ENCODE results near the gene MMP15. TPM values are rescaled to one million over a fixed set of nuclear protein-coding genes. Genes with fewer than 3 reads are reported as not detected.

The MMP15 gene
- total RNA-seq, 4 donors from 2014 or later, result 2.9 to 6.5 (median 4.5) TPM

DNA sequence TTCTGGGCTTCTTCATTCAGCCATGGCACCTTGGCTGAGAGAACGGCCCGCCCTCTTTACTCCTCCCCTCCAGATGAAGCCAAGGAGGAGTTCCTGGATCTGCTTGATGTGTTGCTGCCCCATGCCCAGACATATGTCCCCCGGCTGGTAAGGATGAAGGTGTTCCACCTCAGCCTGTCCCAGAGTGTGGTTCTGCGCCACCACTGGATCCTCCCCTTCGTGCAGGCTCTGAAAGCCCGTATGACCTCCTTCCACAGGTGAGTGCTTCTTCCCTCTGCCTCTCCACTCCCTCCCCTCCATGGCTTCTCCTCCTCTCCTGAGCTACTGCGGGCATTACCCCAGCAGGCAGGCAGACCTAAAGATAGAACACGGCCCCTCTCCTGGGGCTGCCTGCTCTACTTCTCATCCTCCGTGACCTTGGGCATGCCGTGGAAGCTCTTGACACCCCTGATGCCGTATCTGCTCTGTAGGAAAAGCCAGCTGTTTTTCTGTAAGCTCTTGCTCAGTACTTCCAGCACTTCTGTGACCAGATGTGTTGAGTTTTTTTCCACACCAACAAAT is 15.6 kb upstream of the MMP15 start:
- intact Hi-C loops (cut with DNase I), result no loop called here
- peaks cover 0 to 3% (median 2%) of the 10 kb centered on the region in 3 donors for H3K4me1 ChIP-seq
- no peak for DNase-seq
- H3K9me3 ChIP-seq, result no peaks in the 10 kb centered on the region
- TF ChIP-seq POLR2A (IDR thresholded peaks at IDR 0.05), result no peak
- TF ChIP-seq, protein P1, sequence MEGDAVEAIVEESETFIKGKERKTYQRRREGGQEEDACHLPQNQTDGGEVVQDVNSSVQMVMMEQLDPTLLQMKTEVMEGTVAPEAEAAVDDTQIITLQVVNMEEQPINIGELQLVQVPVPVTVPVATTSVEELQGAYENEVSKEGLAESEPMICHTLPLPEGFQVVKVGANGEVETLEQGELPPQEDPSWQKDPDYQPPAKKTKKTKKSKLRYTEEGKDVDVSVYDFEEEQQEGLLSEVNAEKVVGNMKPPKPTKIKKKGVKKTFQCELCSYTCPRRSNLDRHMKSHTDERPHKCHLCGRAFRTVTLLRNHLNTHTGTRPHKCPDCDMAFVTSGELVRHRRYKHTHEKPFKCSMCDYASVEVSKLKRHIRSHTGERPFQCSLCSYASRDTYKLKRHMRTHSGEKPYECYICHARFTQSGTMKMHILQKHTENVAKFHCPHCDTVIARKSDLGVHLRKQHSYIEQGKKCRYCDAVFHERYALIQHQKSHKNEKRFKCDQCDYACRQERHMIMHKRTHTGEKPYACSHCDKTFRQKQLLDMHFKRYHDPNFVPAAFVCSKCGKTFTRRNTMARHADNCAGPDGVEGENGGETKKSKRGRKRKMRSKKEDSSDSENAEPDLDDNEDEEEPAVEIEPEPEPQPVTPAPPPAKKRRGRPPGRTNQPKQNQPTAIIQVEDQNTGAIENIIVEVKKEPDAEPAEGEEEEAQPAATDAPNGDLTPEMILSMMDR (IDR thresholded peaks at IDR 0.05), result no peak
- no peaks in the 10 kb centered on the region for H3K27me3 ChIP-seq
- H3K4me3 ChIP-seq, result no peak overlapping the region
- WGBS, 2 donors, result 91 to 94% methylated on average over 11 of the region's 11 CpGs
- no peak overlapping the region for H3K27ac ChIP-seq
- peaks cover 7 to 64% (median 9%) of the 10 kb centered on the region in 3 donors for H3K36me3 ChIP-seq

DNA sequence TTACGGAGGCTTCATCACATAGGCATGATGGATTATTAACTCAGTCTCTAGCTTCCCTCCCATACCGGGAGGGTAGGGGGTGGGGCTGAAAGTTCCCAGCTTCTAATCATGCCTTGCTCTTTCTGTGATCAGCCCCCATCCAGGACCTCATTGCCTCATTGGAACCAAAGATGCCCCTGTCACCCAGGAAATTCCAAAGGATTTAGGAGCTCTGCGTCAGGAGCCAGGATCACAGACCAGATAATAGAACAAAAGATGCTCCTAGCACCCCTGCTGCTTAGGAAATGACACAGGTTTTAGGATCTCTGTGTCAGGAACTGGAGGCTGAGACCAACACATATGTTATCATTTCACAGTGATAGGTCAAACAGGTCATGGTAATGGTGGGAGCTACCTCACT is 14.7 kb upstream of the MMP15 start:
- Histone ChIP-seq H3K9me3 (no peaks in the 10 kb centered on the region), H3K27ac (no peak overlapping the region), H3K36me3 (peaks cover 7 to 67% (median 9%) of the 10 kb centered on the region in 3 donors), H3K4me3 (no peak overlapping the region), H3K4me1 (no peaks in the 10 kb centered on the region), H3K27me3 (no peaks in the 10 kb centered on the region)
- no peak for DNase-seq
- no peak for TF ChIP-seq POLR2A (IDR thresholded peaks at IDR 0.05)
- TF ChIP-seq, protein P1 (IDR thresholded peaks at IDR 0.05), result no peak
- intact Hi-C loops (cut with DNase I), result no loop called here
- WGBS, 2 donors, result 83 to 90% methylated on average over 2 of the region's 3 CpGs

DNA sequence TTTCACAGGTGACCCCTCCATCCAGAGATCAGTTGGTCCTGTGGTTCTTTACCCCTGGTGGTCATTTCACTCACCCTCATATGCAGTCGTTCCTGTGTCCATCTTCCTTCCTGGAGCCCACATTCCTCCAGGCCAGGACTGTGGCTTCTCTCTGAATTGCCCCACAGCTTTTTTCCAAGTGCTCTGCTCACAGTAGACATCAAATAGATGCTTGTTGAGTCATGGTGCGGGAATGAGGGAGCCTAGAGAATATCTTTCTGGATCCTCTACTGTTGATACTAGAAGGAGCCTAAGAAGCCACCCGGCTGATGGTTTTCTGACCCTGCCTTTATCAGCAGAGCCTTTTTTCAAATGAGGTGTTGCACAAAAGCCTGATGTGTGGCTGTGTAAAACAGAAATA is 13.9 kb upstream of the MMP15 start:
- TF ChIP-seq, protein P1 (IDR thresholded peaks at IDR 0.05), result no peak
- no peak for TF ChIP-seq POLR2A (IDR thresholded peaks at IDR 0.05)
- Histone ChIP-seq H3K27me3 (no peaks in the 10 kb centered on the region), H3K36me3 (peaks cover 7 to 60% (median 9%) of the 10 kb centered on the region in 3 donors), H3K4me3 (no peak overlapping the region), H3K27ac (no peak overlapping the region), H3K9me3 (no peaks in the 10 kb centered on the region), H3K4me1 (no peaks in the 10 kb centered on the region)
- WGBS, 2 donors, result 74 to 87% methylated on average over 3 of the region's 3 CpGs
- DNase-seq, result no peak
- intact Hi-C loops (cut with DNase I), result no loop called here

DNA sequence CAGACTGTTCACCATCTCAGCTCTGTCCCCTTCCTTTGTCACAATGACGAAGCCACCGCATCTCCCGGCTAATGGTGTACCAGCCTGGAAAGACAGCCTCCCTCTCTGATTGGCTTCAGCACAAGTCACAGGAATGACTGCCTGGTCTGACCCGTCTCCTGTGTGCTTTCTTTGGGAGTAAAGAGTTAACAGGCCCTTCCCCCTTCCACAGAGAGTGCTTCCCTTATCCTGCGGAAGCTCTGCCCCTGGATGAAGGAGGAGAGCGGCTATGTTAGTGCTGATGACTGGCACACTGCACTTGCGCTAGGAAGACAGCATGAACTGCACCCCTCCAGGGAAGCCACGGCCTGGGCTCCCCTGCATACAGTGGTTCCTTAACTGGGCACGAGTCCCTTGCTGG is 13.1 kb upstream of the MMP15 start:
- Histone ChIP-seq H3K36me3 (peaks cover 7 to 61% (median 9%) of the 10 kb centered on the region in 3 donors), H3K27ac (no peak overlapping the region), H3K27me3 (no peaks in the 10 kb centered on the region), H3K9me3 (no peaks in the 10 kb centered on the region), H3K4me3 (no peak overlapping the region), H3K4me1 (no peaks in the 10 kb centered on the region)
- intact Hi-C loops (cut with DNase I), result no loop called here
- TF ChIP-seq, protein P1 (IDR thresholded peaks at IDR 0.05), result no peak
- no peak for TF ChIP-seq POLR2A (IDR thresholded peaks at IDR 0.05)
- 88 to 90% methylated on average over 5 to 7 of the region's 9 CpGs for WGBS, 2 donors
- DNase-seq, result no peak

DNA sequence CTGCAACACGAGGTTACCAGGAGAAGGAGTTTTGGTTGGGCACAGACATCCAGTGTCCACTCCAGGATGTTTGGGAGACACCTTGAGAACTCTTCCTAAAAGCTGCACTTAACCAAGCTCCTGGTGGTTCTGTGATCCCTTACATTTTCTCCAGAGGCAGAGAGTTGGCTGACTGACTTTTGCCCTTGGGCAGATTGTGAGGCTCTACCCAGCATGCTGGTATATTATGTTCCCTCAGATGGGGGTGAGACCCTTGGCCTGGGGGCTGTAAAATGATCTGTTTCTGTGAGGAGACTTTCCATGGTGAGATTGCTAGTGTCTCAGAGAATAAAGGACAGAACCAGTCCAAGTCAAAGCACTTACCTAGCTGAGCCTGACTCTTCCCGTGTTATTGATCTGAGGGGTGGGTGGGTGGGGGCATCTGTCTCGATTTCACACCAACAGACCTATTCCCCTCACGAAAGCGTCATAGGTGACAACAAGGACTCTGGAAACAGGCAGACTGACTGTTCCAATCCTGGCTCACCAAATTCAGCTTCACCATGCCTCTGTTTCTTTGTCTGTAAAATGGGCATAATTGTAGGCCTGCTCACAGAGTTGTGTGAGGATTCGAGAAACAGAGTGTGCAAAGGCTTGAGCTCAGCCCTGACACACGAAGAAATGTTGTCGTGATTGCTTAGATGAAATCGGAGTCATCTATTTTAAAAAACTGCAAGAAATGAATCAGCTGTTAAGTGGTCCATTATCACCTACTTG is 12.2 kb upstream of the MMP15 start:
- H3K4me3 ChIP-seq, result no peak overlapping the region
- TF ChIP-seq POLR2A (IDR thresholded peaks at IDR 0.05), result no peak
- TF ChIP-seq, protein P1 (IDR thresholded peaks at IDR 0.05), result no peak
- intact Hi-C loops (cut with DNase I), result no loop called here
- no peak overlapping the region for H3K27ac ChIP-seq
- WGBS, 2 donors, result 85 to 86% methylated on average over 9 of the region's 9 CpGs
- peaks cover 8 to 66% (median 10%) of the 10 kb centered on the region in 3 donors for H3K36me3 ChIP-seq
- no peaks in the 10 kb centered on the region for H3K9me3 ChIP-seq
- no peaks in the 10 kb centered on the region for H3K4me1 ChIP-seq
- H3K27me3 ChIP-seq, result no peaks in the 10 kb centered on the region
- no peak for DNase-seq
